Retinal pigment epithelial cell (primary cell): ENCODE measurements around the gene PLCG2.
"Not testable (repeated sequence)": the region's sequence is repeated elsewhere in the genome, so short reads cannot be mapped to it uniquely, and the experiment has no call there.

Experiments
- DNase-seq: peaks from one replicate; pipeline ENCODE4 v3.0.0-alpha.2; 2010; ENCODE audit warnings: low read depth
- H3K4me3 ChIP-seq: 2 replicates; pipeline ENCODE4 v1.5.1; 2011; ENCODE audit warnings: mild to moderate bottlenecking, low read length, control low read depth, moderate library complexity
- CTCF ChIP-seq: conservative IDR thresholded peaks from 2 replicates; pipeline ENCODE4 v1.5.1; 2011; ENCODE audit warnings: low read depth, low read length, control low read depth, inconsistent platforms

Gene PLCG2

GRCh38 chr16:81875461-81875860, 96.4 kb downstream of the PLCG2 start:
- TF ChIP-seq CTCF: no peak
- no peak overlapping the region for H3K4me3 ChIP-seq
- DNase-seq: no peak

- no peak for TF ChIP-seq CTCF
- no peak for DNase-seq
- H3K4me3 ChIP-seq: no peak overlapping the region
Measured at GRCh38 chr16:81876273-81876900, 97.3 kb downstream of the PLCG2 start.

- DNase-seq, H3K4me3 ChIP-seq: not testable (repeated sequence)
Measured at GRCh38 chr16:81877490-81877889, 98.4 kb downstream of the PLCG2 start.

- no peak overlapping the region for H3K4me3 ChIP-seq
- DNase-seq: no peak
- no peak for TF ChIP-seq CTCF
Measured at GRCh38 chr16:81878529-81878928, 99.4 kb downstream of the PLCG2 start.

- DNase-seq: no peak
- no peak overlapping the region for H3K4me3 ChIP-seq
- peak; percentile 48 for TF ChIP-seq CTCF
Measured at GRCh38 chr16:81879625-81880024, 100.5 kb downstream of the PLCG2 start.

- no peak overlapping the region for H3K4me3 ChIP-seq
- DNase-seq: no peak
- no peak for TF ChIP-seq CTCF
Measured at GRCh38 chr16:81880816-81881215, 101.7 kb downstream of the PLCG2 start.

GRCh38 chr16:81881228-81881627, 102.1 kb downstream of the PLCG2 start:
- no peak overlapping the region for H3K4me3 ChIP-seq
- TF ChIP-seq CTCF: no peak
- DNase-seq: no peak
